Astrocyte (in vitro differentiated cells and primary cell): ENCODE measurements around the gene TYW3.

Experiments
- CTCF ChIP-seq: IDR thresholded peaks from 2 replicates; pipeline ENCODE4 v1.5.1; 2011; ENCODE audit warnings: low read depth, mild to moderate bottlenecking, inconsistent platforms, low read length, moderate library complexity; ENCODE audit not compliant: insufficient read depth
- EZH2 ChIP-seq: IDR thresholded peaks from 2 replicates; pipeline ENCODE4 v1.6.1; 2012; ENCODE audit warnings: mild to moderate bottlenecking, low read length, inconsistent platforms; ENCODE audit not compliant: insufficient read depth

- TF ChIP-seq CTCF (no peak), EZH2 (no peak)
These were observed 53.0 kb downstream of the TYW3 start for GRCh38 chr1:74785944-74786343.
